Measurements from ENCODE around the gene NSFL1C. TPM values are rescaled to one million over a fixed set of nuclear protein-coding genes. Genes with fewer than 3 reads are reported as not detected.

NSFL1C gene
- total RNA-seq, 6 donors from 2014 or later, result 48.0 to 87.7 (median 71.4) TPM

GRCh38 chr20:1443085-1443484 lies 23.6 kb downstream of the NSFL1C start:
- ATAC-seq (ENCODE audit: low FRiP score in 2 of 2) (no peak), DNase-seq (no peak)
- TF ChIP-seq CTCF (IDR thresholded peaks at IDR 0.05) (no peak), POLR2AphosphoS5 (IDR thresholded peaks at IDR 0.05) (no peak), POLR2A (IDR thresholded peaks at IDR 0.05) (no peak), EP300 (IDR thresholded peaks at IDR 0.05) (no peak)
- peaks cover 45 to 87% (median 64%) of the 10 kb centered on the region in 4 donors for H3K36me3 ChIP-seq
- no peaks in the 10 kb centered on the region for H3K9me3 ChIP-seq
- 74 to 80% methylated on average over 5 of the region's 5 CpGs for WGBS, 2 donors
- H3K4me1 ChIP-seq, result no peaks in the 10 kb centered on the region
- H3K27ac ChIP-seq, result no peak overlapping the region
- no peak overlapping the region for H3K4me3 ChIP-seq
- no peaks in the 10 kb centered on the region for H3K27me3 ChIP-seq

GRCh38 chr20:1442304-1442703 lies 24.3 kb downstream of the NSFL1C start:
- Histone ChIP-seq H3K27ac (no peak overlapping the region), H3K27me3 (no peaks in the 10 kb centered on the region), H3K9me3 (no peaks in the 10 kb centered on the region), H3K4me1 (peaks cover 0 to 2% (median 0%) of the 10 kb centered on the region in 4 donors), H3K4me3 (no peak overlapping the region), H3K36me3 (peaks cover 37 to 79% (median 56%) of the 10 kb centered on the region in 4 donors)
- no peak for DNase-seq
- 88 to 92% methylated on average over 2 of the region's 2 CpGs for WGBS, 2 donors
- no peak for TF ChIP-seq CTCF (IDR thresholded peaks at IDR 0.05)
- TF ChIP-seq POLR2A (IDR thresholded peaks at IDR 0.05), result no peak
- TF ChIP-seq EP300 (IDR thresholded peaks at IDR 0.05), result no peak
- no peak for TF ChIP-seq POLR2AphosphoS5 (IDR thresholded peaks at IDR 0.05)
- ATAC-seq (ENCODE audit: low FRiP score in 2 of 2), result no peak

GRCh38 chr20:1441133-1441532 lies 25.5 kb downstream of the NSFL1C start:
- H3K4me1 ChIP-seq, result peaks cover 0 to 8% (median 4%) of the 10 kb centered on the region in 4 donors

GRCh38 chr20:1440024-1440423 lies 26.6 kb downstream of the NSFL1C start:
- no peaks in the 10 kb centered on the region for H3K27me3 ChIP-seq
- no peak overlapping the region for H3K27ac ChIP-seq
- H3K4me1 ChIP-seq, result peaks cover 0 to 11% (median 6%) of the 10 kb centered on the region in 4 donors
- peaks cover 22 to 56% (median 33%) of the 10 kb centered on the region in 4 donors for H3K36me3 ChIP-seq
- ATAC-seq (ENCODE audit: low FRiP score in 2 of 2) (no peak), DNase-seq (no peak)
- TF ChIP-seq POLR2A (IDR thresholded peaks at IDR 0.05) (no peak), EP300 (IDR thresholded peaks at IDR 0.05) (no peak), CTCF (IDR thresholded peaks at IDR 0.05) (peak in 1 of 6 experiments; percentile 5), POLR2AphosphoS5 (IDR thresholded peaks at IDR 0.05) (no peak)
- H3K9me3 ChIP-seq, result no peaks in the 10 kb centered on the region
- WGBS, 2 donors, result 71 to 83% methylated on average over 6 of the region's 6 CpGs
- H3K4me3 ChIP-seq, result no peak overlapping the region

More at GRCh38 chr20:1441133-1441532, 25.5 kb downstream of the NSFL1C start:
- 67 to 91% methylated on average over 3 of the region's 3 CpGs for WGBS, 2 donors
- Histone ChIP-seq H3K27me3 (no peaks in the 10 kb centered on the region), H3K36me3 (peaks cover 30 to 68% (median 45%) of the 10 kb centered on the region in 4 donors), H3K9me3 (no peaks in the 10 kb centered on the region), H3K4me3 (no peak overlapping the region), H3K27ac (no peak overlapping the region)
- ATAC-seq (ENCODE audit: low FRiP score in 2 of 2) (no peak), DNase-seq (no peak)
- TF ChIP-seq EP300 (IDR thresholded peaks at IDR 0.05) (no peak), POLR2AphosphoS5 (IDR thresholded peaks at IDR 0.05) (no peak), CTCF (IDR thresholded peaks at IDR 0.05) (no peak), POLR2A (IDR thresholded peaks at IDR 0.05) (no peak)

GRCh38 chr20:1438361-1438760 lies 28.3 kb downstream of the NSFL1C start:
- peaks cover 7 to 40% (median 17%) of the 10 kb centered on the region in 4 donors for H3K36me3 ChIP-seq
- peaks cover 6 to 14% (median 12%) of the 10 kb centered on the region in 4 donors for H3K4me1 ChIP-seq
- ATAC-seq (ENCODE audit: low FRiP score in 2 of 2) (no peak), DNase-seq (no peak)
- no peak overlapping the region for H3K4me3 ChIP-seq
- no peak overlapping the region for H3K27ac ChIP-seq
- no peaks in the 10 kb centered on the region for H3K9me3 ChIP-seq
- WGBS, 2 donors, result 0 to 86% methylated on average over 1 of the region's 1 CpG
- no peaks in the 10 kb centered on the region for H3K27me3 ChIP-seq
- TF ChIP-seq POLR2AphosphoS5 (IDR thresholded peaks at IDR 0.05) (no peak), POLR2A (IDR thresholded peaks at IDR 0.05) (no peak), EP300 (IDR thresholded peaks at IDR 0.05) (no peak), CTCF (IDR thresholded peaks at IDR 0.05) (no peak)

Measured in upper lobe of left lung (tissue), 6 donors.